ENCODE data around the gene ATXN7. TPM values are rescaled to one million over a fixed set of nuclear protein-coding genes. Genes with fewer than 3 reads are reported as not detected.
A peak's percentile ranks its signal among the peaks of the same experiment; 100 is the strongest.

The ATXN7 gene
- total RNA-seq, 1 donor from 2014 or later = 46.7 TPM

- Mint-ChIP-seq H3K4me1 (peaks cover 55% of the 10 kb centered on the region), H3K27ac (peak overlapping the region; percentile 5), H3K9me3 (no peaks in the 10 kb centered on the region), H3K36me3 (ENCODE audit: low read depth) (peaks cover 29% of the 10 kb centered on the region), H3K27me3 (no peaks in the 10 kb centered on the region), H3K4me3 (no peak overlapping the region)
- POLR2A ChIA-PET = no interaction called here
- intact Hi-C loops (cut with micrococcal nuclease) = no loop called here
- no peak for DNase-seq
- CTCF ChIA-PET = no interaction called here
- ATAC-seq (ENCODE audit: low read depth) = no peak
- no peak for TF ChIP-seq CTCF (IDR thresholded peaks at IDR 0.05)
These were observed 91.5 kb downstream of the ATXN7 start for GRCh38 chr3:63955036-63955650.

GRCh38 chr3:63955830-63956545 is 92.3 kb downstream of the ATXN7 start:
- no peaks in the 10 kb centered on the region for H3K9me3 Mint-ChIP-seq
- TF ChIP-seq CTCF (IDR thresholded peaks at IDR 0.05) = no peak
- CTCF ChIA-PET = no interaction called here
- POLR2A ChIA-PET = no interaction called here
- peaks cover 29% of the 10 kb centered on the region for H3K36me3 Mint-ChIP-seq (ENCODE audit: low read depth)
- intact Hi-C loops (cut with micrococcal nuclease) = no loop called here
- no peak overlapping the region for H3K4me3 Mint-ChIP-seq
- H3K4me1 Mint-ChIP-seq = peaks cover 56% of the 10 kb centered on the region
- H3K27ac Mint-ChIP-seq = peak overlapping the region; percentile 25
- ATAC-seq (ENCODE audit: low read depth) (no peak), DNase-seq (no peak)
- no peaks in the 10 kb centered on the region for H3K27me3 Mint-ChIP-seq

- CTCF ChIA-PET = interaction anchor here (1.0 to 1.3 kb wide), 3 partner anchors 16 to 65 kb away, joined by 3 to 4 read pairs (median 3); no protein-coding TSS in a partner anchor
These were observed 95.5 kb downstream of the ATXN7 start for GRCh38 chr3:63959146-63959545.

GRCh38 chr3:63960048-63960711 is 96.5 kb downstream of the ATXN7 start:
- DNase-seq (no peak), ATAC-seq (ENCODE audit: low read depth) (no peak)
- Mint-ChIP-seq H3K27me3 (no peaks in the 10 kb centered on the region), H3K36me3 (ENCODE audit: low read depth) (peaks cover 13% of the 10 kb centered on the region), H3K4me1 (peaks cover 44% of the 10 kb centered on the region), H3K4me3 (no peak overlapping the region), H3K9me3 (no peaks in the 10 kb centered on the region), H3K27ac (peak overlapping the region; percentile 67)
- no peak for TF ChIP-seq CTCF (IDR thresholded peaks at IDR 0.05)
- CTCF ChIA-PET = interaction anchor here (1.3 to 3.0 kb wide), 2 partner anchors 15 to 57 kb away, joined by 3 to 11 read pairs; no protein-coding TSS in a partner anchor
- POLR2A ChIA-PET = no interaction called here
- intact Hi-C loops (cut with micrococcal nuclease) = no loop called here

More at GRCh38 chr3:63959146-63959545, 95.5 kb downstream of the ATXN7 start:
- Mint-ChIP-seq H3K4me3 (no peak overlapping the region), H3K27me3 (no peaks in the 10 kb centered on the region), H3K27ac (peak overlapping the region; percentile 21), H3K9me3 (no peaks in the 10 kb centered on the region), H3K4me1 (peaks cover 46% of the 10 kb centered on the region), H3K36me3 (ENCODE audit: low read depth) (peaks cover 19% of the 10 kb centered on the region)
- DNase-seq = no peak
- TF ChIP-seq CTCF (IDR thresholded peaks at IDR 0.05) = no peak
- POLR2A ChIA-PET = no interaction called here
- no peak for ATAC-seq (ENCODE audit: low read depth)
- intact Hi-C loops (cut with micrococcal nuclease) = no loop called here

GRCh38 chr3:63961891-63962290 is 98.2 kb downstream of the ATXN7 start:
- ATAC-seq (ENCODE audit: low read depth) (peak; percentile 86), DNase-seq (no peak)
- Mint-ChIP-seq H3K27me3 (no peaks in the 10 kb centered on the region), H3K9me3 (no peaks in the 10 kb centered on the region), H3K4me3 (no peak overlapping the region), H3K27ac (no peak overlapping the region), H3K36me3 (ENCODE audit: low read depth) (peaks cover 5% of the 10 kb centered on the region), H3K4me1 (peaks cover 40% of the 10 kb centered on the region)
- ChIA-PET POLR2A (no interaction called here), CTCF (interaction anchor here (0.7 to 3.0 kb wide), 14 partner anchors 11 to 69 kb away, joined by 3 to 11 read pairs (median 4); no protein-coding TSS in a partner anchor)
- TF ChIP-seq CTCF (IDR thresholded peaks at IDR 0.05) = no peak
- intact Hi-C loops (cut with micrococcal nuclease) = loop anchor here (1.0 kb wide), 3 partner anchors 31 to 50 kb away; partner anchors contain the start of gene SCAANT1
